Gastrocnemius medialis (tissue), 4 donors: ENCODE results near the gene GPRC5B.

Experiments
- POLR2A ChIP-seq, 2 donors: fragments of 450-650 bp; IDR thresholded peaks; one replicate each; pipeline ENCODE4 v1.6.1; 2017; ENCODE audit warnings: antibody characterized with exemption in 2 of 2, mild to moderate bottlenecking in 2 of 2, moderate library complexity in 2 of 2
- TF ChIP-seq, protein P1 (sequence below), 5 experiments: fragments of 450-650 bp in 3 of 5; fragments of 200-600 bp in 2 of 5; sonication (generic) in 2 of 5; IDR thresholded peaks in 4 of 5; conservative IDR thresholded peaks in 1 of 5; 1 replicate in 4 of 5; 2 replicates in 1 of 5; pipeline ENCODE4 v1.5.1; 2016 to 2019; ENCODE audit warnings: antibody characterized with exemption in 5 of 5, mild to moderate bottlenecking in 3 of 5, moderate library complexity in 3 of 5

DNA sequence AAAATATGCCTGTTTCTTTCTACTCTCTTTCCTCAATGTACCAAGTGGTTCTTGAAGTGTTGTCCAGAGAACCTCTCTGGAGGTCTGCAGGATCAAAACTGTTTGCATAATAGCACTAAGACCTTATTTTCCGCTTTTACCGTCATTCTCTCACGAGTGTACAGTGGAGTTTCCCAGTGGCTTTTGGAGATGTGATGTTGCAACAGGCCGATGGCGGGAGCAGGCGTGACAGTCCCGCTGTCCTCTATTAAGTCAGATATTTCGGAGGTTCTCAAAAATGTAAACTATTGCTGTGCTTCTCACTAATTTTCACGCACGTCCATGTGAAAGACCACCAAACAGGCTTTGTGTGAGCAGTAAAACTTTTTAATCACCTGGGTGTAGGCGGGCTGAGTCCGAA is 8.3 kb upstream of the GPRC5B start:
- TF ChIP-seq, protein P1, sequence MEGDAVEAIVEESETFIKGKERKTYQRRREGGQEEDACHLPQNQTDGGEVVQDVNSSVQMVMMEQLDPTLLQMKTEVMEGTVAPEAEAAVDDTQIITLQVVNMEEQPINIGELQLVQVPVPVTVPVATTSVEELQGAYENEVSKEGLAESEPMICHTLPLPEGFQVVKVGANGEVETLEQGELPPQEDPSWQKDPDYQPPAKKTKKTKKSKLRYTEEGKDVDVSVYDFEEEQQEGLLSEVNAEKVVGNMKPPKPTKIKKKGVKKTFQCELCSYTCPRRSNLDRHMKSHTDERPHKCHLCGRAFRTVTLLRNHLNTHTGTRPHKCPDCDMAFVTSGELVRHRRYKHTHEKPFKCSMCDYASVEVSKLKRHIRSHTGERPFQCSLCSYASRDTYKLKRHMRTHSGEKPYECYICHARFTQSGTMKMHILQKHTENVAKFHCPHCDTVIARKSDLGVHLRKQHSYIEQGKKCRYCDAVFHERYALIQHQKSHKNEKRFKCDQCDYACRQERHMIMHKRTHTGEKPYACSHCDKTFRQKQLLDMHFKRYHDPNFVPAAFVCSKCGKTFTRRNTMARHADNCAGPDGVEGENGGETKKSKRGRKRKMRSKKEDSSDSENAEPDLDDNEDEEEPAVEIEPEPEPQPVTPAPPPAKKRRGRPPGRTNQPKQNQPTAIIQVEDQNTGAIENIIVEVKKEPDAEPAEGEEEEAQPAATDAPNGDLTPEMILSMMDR (IDR thresholded peaks at IDR 0.05 in 4 of 5, conservative IDR thresholded peaks at IDR 0.05 in 1 of 5), result no peak
- TF ChIP-seq POLR2A (IDR thresholded peaks at IDR 0.05), result no peak
